Right renal pelvis (tissue), 4 donors: ENCODE data around the gene ZNF492. TPM values are rescaled to one million over a fixed set of nuclear protein-coding genes. Genes with fewer than 3 reads are reported as not detected.
"Not testable (repeated sequence)": the region's sequence is repeated elsewhere in the genome, so short reads cannot be mapped to it uniquely, and the experiment has no call there.

Experiments used
- DNase-seq, 4 donors: peaks; one replicate each; pipeline ENCODE4 v3.0.0-alpha.2; 2013; ENCODE audit warnings: low read depth in 4 of 4, low spot score in 3 of 4, missing footprints in 1 of 4
- polyA plus RNA-seq, 4 donors: library from polyadenylated mRNA; unstranded; fragments of 120-200 nt; gene quantifications; one replicate each; pipeline ENCODE4 v1.2.1, GENCODE V29; 2013; ENCODE audit not compliant: insufficient read length in 4 of 4

ZNF492 gene
- polyA plus RNA-seq, 4 donors: 2.4 to 3.5 (median 2.9) TPM

- no peak for DNase-seq
Measured at GRCh38 chr19:22616659-22617058, 17.5 kb upstream of the ZNF492 start.

GRCh38 chr19:22617181-22617580 lies 16.9 kb upstream of the ZNF492 start:
- DNase-seq: not testable (repeated sequence)

- DNase-seq: no peak
Measured at GRCh38 chr19:22617614-22618320, 16.4 kb upstream of the ZNF492 start.

GRCh38 chr19:22619371-22619770 lies 14.8 kb upstream of the ZNF492 start:
- no peak for DNase-seq

- no peak for DNase-seq
Measured at GRCh38 chr19:22619932-22620331, 14.2 kb upstream of the ZNF492 start.

- DNase-seq: no peak
Measured at GRCh38 chr19:22620401-22620800, 13.7 kb upstream of the ZNF492 start.

- no peak for DNase-seq
Measured at GRCh38 chr19:22620912-22621311, 13.2 kb upstream of the ZNF492 start.

- no peak for DNase-seq
Measured at GRCh38 chr19:22622020-22622419, 12.1 kb upstream of the ZNF492 start.

- no peak for DNase-seq
Measured at GRCh38 chr19:22622901-22623840, 11.0 kb upstream of the ZNF492 start.

- no peak for DNase-seq
Measured at GRCh38 chr19:22623841-22624221, 10.3 kb upstream of the ZNF492 start.

- DNase-seq: no peak
Measured at GRCh38 chr19:22625266-22626035, 8.7 kb upstream of the ZNF492 start.

GRCh38 chr19:22627526-22627925 lies 6.6 kb upstream of the ZNF492 start:
- no peak for DNase-seq

- no peak for DNase-seq
Measured at GRCh38 chr19:22628401-22628800, 5.7 kb upstream of the ZNF492 start.

GRCh38 chr19:22634450-22634827 lies 315 bp downstream of the ZNF492 start:
- no peak for DNase-seq

- DNase-seq: not testable (repeated sequence)
Measured at GRCh38 chr19:22685493-22685892, 51.4 kb downstream of the ZNF492 start.

GRCh38 chr19:22702661-22703060 lies 68.5 kb downstream of the ZNF492 start:
- not testable (repeated sequence) for DNase-seq

- not testable (repeated sequence) for DNase-seq
Measured at GRCh38 chr19:22703096-22703495, 69.0 kb downstream of the ZNF492 start.

GRCh38 chr19:22708983-22709382 lies 74.9 kb downstream of the ZNF492 start:
- DNase-seq: no peak
